Activated naive CD4-positive, alpha-beta T cell (primary cell): ENCODE results near the gene ZNF23.

Experiments used
- DNase-seq, 4 experiments: peaks; one replicate each; lab custom pipeline; 2025; lab: John Stamatoyannopoulos, UW

The ZNF23 gene

DNA sequence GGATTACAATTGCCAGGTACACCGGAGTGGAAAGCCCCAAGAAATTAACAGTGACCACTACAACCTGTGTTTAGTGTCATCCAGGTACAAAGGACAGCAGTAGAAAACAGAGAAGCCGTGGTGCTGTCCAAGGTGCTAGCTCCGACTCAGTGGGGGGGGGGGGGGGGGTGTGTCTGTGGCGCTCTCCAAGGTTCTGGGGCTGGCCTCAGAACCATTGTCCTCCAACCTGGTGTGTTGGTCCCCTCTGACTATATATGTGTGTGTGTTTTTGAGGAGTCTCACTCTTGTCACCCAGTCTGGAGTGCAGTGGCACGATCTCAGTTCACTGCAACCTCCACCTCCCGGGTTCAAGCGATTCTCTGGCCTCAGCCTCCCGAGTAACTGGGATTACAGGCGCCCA is 5.8 kb upstream of the ZNF23 start:
- peak; percentile 4 to 28 (median 10) for DNase-seq

DNA sequence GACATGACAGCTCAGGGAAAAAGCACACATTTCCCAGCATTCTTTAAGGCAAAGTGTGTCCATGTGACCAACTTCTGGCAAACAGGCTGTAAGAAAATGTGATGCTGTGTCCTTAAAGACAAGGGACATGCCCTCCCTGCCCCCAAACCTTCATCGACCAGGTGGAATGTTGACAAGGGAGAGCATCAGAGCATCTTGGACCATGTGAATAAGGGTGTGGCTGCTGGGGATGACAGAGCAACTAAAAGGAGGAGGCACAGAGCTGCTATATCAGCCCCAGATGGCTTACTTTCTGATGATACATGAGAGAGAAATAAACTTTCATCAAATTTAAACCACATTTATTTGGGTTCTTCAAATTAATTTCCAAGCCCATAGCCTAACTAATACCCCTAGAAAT is 2.2 kb upstream of the ZNF23 start:
- no peak for DNase-seq

DNA sequence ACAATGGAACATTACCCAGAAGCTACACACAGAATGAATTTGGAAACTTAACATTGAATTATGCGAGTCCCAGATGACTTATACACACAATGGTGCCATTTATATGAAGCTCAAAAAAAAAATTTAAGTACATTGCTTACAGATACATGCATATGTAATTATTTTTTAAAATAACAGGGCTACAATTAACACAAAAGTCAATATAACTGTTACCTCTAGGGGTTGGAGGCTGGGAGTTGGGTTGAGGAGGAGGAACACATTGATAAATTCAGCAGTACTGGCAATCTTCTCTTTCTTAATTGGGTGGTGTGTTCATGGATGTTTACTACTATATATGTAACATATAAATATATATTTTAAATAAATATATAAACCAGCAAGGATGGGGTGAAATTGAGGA is 1.1 kb downstream of the ZNF23 start:
- DNase-seq, result no peak

DNA sequence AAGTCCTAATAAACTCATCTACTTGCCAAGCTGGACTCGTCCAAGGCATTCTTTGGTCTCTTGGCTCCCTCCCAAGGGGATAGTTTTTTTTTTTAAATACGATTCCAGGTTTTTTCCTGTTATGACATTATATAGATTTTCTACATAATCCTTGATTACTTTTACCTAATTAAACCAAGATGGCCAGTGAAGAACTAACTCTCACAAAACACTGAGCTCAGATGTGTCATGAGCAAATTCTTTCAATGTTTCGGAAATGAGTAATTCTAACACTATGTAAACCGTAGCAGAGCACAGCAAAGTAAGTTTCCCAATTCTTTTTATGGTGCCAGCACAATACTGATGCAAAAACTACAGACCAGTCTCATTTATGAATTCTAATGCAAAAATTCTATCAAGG is 1.8 kb downstream of the ZNF23 start:
- DNase-seq, result no peak

DNA sequence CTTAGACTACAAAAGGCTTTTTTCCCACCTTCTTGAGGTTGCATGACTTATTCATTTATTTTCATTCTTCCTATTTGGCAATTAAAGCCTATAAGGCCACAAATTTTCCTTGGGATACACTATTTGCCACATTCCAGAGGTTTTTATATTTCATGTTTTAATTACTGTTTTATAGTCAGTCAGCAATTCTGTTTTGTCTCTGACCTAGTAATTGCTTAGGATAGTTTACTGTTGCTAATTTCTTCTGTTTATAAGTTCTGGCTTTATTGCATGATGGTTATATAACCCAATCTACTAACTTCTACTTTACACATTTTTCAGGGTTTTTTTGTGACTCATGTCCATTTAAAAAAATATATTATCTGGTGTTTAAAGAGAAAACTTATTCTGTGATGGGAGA is 2.5 kb downstream of the ZNF23 start:
- DNase-seq, result no peak

DNA sequence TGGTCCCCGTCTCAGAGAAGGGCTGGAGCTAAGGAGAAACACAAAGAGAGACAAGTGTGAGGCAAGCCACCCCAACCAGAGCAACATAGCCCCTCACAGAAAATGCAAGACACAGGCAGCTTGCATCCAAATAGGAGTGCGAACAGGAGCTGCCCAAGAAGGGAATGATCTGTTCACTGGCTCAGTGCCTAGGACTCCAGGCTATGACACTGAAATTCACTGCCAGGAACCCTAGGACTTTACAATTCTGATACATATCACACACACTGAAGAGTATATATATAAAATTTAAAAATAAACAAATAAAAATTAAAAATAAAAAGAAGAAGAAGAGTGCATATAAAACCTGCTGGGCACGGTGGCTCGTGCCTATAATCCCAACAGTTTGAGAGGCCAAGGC is 5.2 kb downstream of the ZNF23 start:
- DNase-seq, result no peak

DNA sequence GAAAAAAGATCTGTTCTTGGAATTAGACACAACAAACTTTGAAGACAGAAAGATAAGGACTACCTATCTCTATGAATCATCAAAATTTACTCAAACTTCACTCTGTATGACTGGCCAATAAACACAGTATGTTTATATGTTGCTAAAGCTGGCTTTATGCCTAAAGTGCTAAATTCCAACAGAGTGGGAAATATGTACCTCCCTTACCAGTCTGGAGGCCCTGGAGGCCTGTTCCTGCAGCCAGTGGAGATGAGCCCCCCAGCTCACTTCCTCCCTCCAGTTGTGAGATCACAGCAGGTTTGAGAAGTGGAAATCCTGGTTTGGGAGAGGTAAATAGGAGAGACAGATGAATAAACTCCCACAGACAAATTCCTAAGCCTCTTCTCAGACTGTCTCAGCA is 9.0 kb downstream of the ZNF23 start:
- no peak for DNase-seq

DNA sequence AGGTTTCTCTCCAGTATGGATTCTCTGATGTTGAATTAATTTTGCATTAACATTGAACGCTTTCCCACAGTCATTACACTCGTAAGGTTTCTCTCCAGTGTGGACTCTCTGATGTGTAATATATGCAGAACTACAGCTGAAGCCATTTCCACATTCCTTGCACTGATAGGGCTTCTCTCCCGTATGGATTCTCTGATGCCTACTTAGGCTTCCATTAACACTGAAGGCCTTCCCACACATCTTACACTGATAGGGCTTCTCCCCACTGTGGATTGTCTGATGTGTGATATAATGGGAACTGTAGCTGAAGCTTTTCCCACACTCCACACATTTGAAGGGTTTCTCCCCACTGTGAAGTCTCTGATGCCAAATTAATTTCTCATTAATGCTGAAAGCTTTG is 13.0 kb downstream of the ZNF23 start:
- DNase-seq, result no peak

DNA sequence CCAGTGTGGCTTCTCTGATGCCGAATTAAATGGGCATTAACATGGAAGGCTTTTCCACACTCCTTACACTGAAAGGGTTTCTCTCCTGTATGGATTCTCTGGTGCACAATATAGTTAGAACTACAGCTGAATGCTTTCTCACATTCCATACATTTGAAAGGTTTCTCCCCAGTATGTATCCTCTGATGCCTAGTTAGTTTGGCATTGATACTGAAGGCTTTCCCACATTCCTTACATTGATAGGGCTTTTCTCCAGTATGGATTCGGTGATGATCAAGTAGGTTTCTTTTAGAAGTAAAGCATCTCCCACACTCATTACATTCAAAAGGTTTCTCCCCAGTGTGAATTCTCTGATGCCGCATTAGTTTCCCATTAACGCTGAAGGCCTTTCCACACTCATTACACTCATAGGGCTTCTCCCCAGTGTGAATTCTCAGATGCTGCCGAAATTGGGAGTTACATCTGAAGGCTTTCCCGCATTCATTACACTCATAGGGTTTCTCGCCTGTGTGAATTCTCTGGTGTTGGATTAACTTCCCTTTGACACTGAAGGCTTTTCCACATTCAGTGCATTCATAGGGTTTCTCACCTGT is 13.7 kb downstream of the ZNF23 start:
- DNase-seq, result no peak

DNA sequence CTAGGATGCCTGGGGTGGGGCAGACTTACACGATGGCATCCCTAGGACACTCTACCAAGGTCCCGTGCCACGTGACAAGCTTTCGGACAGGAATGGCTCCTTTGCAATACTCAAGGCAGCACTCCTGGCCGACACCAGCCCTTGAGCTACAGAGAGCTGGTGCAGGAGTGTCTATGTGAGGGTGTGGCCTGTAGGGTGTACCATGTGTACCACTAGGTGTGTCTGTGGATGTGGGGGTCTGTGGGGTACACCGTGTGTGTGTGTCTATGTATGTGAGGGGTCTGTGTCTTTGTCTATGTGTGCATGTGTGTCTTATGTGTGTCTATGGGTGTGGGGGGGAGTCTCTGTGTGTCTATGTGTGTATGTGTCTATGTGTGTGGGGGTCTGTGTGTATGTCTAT is 18.3 kb downstream of the ZNF23 start:
- DNase-seq, result no peak

DNA sequence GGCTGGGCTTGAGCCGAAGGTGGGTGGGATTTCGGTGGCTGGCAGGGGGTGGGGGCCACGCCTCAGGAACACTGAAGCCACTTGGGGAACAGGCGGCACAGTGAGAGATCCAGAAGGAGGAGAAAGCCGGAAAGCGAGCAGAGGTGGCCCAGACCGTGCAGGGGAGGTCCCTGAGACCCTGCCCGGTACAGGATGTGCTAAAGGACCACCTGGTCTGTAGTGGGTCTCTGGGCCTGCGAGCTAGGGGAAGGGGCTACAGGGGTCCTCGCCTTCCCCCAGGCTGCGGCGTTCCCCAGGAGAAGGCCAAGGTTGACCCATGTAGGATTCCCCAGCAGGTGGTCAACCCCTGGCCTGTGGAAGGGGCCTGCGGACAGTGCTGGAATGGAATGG is 20.0 kb downstream of the ZNF23 start, which contains the start of gene TLE7:
Gene TLE7 (minus strand): TSS at position 4 of the 390 bp plus-strand sequence. CDS start 8,730 bp downstream, outside the sequence.
- no peak for DNase-seq

DNA sequence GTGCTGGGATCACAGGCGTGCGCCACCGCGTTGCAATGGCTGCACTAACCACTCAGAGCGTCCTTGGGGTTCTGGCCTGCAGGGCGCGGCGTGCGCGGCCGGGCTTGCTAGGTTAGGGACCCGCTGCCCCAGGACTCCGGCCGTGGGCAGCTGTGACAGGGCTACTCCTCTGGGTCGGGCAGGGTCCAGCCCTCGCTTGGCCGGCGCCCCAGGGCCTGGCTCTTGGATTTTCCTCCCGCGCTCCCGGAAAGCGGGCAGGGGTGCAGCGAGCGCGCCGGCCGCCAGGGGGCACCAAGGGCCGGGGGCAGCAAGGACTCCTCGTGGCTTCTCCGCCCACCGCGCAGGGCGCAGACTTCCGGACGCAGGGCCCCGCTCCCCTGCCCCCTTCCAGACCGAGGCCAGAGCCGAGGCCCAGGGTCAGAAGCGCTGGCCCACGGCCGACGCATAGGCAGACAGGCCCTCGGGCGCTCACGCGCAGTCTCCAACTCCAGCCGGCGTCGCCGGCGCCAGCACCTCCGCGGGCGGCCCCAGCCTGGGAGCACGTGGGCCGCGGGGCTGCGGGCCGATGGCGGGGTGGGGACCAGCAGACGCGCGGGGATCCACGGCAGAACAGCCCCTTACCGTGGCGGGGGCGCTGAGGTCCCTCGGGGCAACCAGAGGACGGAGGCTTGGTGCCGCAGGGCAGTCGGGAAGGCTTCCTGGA is 20.5 kb downstream of the ZNF23 start:
- DNase-seq, result peak in 2 of 4 experiments; percentile 4 to 36

DNA sequence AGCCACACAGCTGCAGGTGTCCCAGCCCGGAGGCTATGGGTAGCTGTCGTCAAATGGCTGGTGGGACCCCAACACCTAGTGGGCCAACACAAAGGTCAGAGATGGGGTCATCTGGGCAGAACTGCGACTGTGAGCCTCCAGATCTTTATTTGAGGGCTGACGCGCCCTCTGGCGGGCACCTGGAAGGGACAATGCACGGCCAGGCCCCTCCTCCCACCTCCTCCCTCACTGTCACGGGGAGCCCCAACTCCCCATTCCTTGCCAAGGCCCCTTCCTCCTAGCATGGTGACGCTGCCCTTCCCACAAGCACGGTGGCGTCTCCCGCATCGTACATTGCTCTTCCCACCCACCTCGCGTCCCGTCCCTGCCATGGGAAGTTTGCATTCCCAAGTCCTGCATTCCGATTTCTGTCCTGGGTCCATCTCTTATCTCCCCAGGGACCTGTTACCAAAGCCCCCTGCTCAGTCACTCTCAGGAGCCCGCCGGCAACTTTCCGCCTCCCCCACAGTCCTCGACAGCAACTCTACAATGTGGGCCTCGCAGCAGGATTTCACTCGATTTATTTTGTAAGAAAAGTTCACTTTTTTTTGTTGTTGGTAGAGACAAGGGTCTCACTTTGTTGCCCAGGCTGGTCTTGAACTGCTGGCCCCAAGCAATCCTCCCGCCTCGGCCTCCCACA is 21.2 kb downstream of the ZNF23 start:
- no peak for DNase-seq

DNA sequence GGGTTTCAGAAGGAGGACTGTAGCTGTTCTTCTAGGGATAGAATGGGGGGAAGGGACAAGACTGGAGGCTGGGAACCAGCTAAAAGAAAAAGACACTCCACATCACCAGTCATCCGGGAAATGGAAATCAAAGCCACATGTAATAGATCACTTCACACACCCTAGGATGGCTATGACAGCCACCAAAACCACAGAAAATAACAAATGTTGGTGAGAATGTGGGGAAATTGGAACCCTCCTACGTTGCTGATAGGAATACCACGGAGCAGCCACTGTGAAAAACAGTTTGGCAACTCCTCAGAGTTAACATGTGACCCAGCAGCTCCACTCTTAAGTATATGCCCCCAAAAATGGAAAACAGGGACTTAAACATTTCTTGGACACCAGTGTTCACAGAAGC is 22.5 kb downstream of the ZNF23 start:
- no peak for DNase-seq

DNA sequence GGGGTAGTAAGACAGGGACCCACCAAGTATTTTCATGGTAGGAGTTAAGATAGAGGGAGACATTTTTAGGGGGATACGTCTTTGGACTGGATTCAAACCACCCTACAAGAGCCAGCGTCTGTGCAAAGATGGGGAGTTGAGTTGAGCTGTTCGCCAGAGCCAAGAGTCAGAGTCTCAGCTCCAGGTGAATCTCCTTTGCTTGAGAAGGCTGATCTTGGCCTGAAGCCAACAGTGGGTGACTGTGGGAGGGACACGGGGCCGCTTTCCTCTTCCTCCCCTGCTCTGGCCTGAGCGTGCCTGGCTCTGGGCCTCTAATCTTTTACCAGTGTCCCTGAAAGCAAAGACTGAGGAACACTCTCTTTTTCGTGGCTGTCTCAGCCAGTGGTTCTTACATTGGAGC is 25.6 kb downstream of the ZNF23 start:
- DNase-seq, result no peak

DNA sequence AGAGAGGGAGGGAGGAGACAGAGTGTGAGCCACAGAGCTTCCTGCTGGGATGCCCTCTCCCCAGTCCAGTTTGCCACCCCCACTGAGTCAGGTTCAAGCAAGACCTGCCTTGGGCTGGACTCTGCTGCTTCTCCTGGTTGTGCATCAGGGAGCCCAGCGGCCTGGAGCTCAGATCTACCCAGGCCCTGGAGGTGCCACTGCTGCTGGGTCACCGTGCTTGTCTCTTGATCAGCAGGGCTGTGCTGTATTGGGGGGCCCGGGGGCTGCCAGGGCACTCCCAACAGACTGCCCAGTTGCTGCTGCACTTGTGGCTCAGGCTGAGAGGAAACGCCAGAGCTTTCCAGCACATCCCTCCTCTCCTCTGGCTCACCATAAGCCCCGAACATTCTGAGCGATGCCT is 29.1 kb downstream of the ZNF23 start:
- no peak for DNase-seq

DNA sequence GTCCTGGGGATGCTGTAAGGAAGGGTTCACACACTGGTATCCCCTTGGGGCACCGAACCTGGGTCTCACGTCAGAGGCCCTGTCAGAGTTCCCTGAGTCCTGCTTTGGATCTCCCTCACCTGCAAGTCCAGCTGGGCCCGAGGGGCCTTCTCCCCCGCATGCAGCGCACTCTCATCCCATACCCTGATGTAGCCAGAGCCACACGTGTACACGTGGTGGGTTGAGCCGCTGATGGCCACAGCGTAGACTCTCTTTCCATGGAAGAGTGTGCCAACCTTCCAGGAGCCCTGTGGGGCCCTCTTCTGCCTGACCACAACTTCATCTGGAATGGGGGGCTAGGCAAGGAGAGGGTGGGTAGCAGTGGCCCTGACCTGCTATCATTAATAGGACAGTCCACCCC is 30.1 kb downstream of the ZNF23 start:
- DNase-seq, result no peak

DNA sequence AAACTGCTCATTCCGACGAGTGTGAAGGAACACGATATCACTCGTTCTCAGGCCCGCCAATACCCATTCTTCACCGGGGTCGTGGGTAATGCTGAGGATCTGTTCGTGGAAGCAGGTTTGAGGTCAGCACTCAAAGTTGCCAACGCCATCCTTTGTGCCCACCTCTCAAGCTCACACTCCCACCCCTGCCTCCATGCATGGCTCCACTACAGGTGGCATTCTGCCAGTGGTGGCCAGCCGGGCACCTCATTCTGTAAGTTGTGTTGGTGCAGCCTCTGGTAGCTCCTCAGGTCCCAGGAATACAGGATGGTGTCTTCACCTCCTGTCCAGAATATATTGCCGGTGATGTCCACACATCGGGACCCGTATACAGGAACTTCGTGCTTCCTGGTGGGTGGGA is 30.9 kb downstream of the ZNF23 start:
- no peak for DNase-seq

DNA sequence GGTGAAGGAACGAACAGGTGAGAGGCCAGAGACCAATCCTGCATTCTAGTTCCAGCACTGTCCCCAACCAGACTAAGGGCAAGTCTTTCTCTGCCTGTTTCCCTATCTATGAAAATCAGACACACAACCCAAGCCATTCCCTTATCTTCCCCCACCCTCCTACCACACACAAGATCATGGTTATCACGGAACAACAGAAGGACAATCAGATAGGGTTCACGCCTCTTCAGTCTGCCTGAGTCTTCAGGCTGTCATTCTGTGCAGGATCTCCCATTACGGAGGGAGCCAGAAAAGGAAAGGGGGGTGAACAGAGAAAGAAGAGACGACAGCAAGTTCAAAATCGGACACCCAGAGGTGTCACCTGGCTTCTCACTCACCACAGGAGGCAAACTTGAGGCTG is 31.3 kb downstream of the ZNF23 start:
- no peak for DNase-seq

DNA sequence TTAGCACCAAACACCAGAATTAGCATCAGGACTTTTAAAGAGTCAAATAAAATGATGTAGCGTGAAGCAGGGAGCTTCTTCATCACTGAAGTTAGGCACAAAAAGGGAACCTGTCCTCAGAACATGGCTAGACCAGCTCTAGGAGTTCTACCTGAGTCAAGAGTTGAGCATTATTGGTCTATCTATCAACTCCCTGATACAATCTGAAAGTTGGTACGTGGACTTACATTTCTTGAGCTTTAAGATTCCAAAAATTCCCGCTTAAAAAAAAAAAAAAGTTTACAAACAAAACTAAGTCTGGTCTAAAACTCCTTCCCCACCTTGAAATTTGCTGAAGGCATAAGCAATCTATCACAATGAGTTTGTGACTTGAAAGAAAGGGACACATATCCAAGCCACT is 32.5 kb downstream of the ZNF23 start:
- DNase-seq, result no peak

DNA sequence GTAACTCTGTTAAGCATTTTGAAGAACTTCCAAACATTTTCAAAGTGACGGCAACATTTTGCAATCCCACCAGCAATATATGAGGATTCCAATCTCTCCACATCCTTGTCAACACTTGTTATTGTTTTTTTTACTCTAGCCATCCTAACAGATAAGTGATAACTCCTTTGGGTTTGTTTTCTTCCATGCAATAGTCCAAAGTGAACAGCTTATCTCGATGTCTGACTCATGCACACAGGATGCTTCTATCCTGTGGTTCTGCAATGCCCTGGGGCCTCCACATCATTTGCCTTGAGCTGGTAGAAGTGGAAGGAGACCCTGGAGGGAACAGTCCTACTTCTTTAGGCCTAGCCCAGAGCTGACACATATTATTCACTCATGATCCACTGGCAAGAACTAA is 33.2 kb downstream of the ZNF23 start:
- DNase-seq, result no peak

DNA sequence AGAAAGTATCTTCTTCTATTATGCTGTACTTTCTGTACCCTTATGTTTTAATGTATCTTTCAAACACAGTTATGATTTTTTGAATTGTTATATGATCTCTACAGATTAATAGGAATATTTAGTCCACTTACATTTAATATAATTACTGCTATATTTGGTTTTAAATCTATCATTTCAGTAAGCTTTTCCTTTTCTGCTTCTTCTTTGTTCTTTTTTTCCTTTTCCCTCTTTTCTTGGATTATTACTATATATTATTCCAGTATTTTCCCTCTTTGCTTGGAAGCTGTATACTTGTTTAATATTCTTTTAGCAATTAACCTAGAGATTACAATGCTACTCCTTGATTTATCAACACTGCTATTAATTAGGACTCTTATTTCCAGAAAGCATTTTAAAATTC is 33.7 kb downstream of the ZNF23 start:
- DNase-seq, result no peak

DNA sequence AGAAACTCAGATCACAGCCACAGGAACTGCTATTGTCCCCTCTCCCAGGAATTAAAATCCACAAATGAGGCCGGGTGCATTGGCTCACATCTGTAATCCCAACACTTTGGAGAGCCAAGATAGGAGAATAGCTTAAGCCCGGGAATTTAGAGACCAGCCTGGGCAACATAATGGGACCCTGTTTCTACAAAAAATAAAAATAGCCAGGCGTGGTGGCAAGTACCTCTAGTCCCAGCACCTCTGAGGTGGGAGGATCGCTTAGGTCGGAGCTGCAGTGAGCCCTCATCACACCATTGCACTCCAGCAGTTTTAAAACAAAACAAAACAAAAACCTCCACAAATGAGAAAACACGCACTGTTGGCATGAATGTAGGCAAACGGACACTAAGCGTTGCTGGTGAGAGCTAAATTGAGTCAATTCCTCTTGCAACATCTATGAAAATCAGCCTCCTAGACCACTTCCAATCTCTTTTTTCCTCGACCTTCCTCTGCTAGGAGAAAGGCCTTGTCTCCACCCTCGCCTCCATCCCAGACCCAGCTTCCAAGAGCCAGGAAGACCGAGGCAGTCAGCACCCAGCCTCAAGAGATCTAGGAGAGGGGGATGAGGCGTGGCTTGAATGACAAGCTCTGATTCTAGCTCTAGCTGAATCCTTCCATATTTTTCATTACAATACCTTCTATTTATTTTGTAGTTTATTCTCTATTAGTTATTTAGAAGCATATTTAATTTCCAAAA is 35.0 kb downstream of the ZNF23 start:
- DNase-seq, result no peak
